Activated T-helper 1 cell treated with anti-CD3 and anti-CD28 coated beads, Interleukin-12 subunit alpha, Interleukin-12 subunit beta, Interleukin-2, Interleukin-4 antibody, amounts not matched to agents 30 ng/mL and 10 ng/mL and 1 ng/mL, durations not matched to agents 14 hours and 24 hours and 36 hours (primary cell): Measurements from ENCODE around the gene CDKN2B. TPM values are rescaled to one million over a fixed set of nuclear protein-coding genes. Genes with fewer than 3 reads are reported as not detected.
A peak's percentile ranks its signal among the peaks of the same experiment; 100 is the strongest.
"Not testable (repeated sequence)": the region's sequence is repeated elsewhere in the genome, so short reads cannot be mapped to it uniquely, and the experiment has no call there.

ENCODE experiments used
- DNase-seq: peaks from one replicate; pipeline ENCODE4 v3.0.0; 2021; ENCODE audit warnings: low spot score
- H3K27ac Mint-ChIP-seq: one replicate; pipeline ENCODE4 v1.8.0; 2021; ENCODE audit warnings: mild to moderate bottlenecking, mixed read lengths
- H3K27me3 Mint-ChIP-seq: one replicate; pipeline ENCODE4 v1.8.0; 2022; ENCODE audit warnings: mild to moderate bottlenecking, moderate library complexity, mixed read lengths; ENCODE audit not compliant: insufficient read depth
- H3K36me3 Mint-ChIP-seq: one replicate; pipeline ENCODE4 v1.8.0; 2021; ENCODE audit warnings: low read depth, mixed read lengths
- H3K4me1 Mint-ChIP-seq: one replicate; pipeline ENCODE4 v1.8.0; 2021; ENCODE audit warnings: low read depth, mixed read lengths
- H3K4me3 Mint-ChIP-seq: one replicate; pipeline ENCODE4 v1.8.0; 2021; ENCODE audit warnings: mild to moderate bottlenecking, moderate library complexity, mixed read lengths
- H3K9me3 Mint-ChIP-seq: one replicate; pipeline ENCODE4 v1.8.0; 2021; ENCODE audit warnings: mixed read lengths
- intact Hi-C: fragments of 100-400 bp; cut with micrococcal nuclease; formaldehyde crosslinking; loops from one replicate; pipeline ENCODE4 v1.15.1; 2024
- total RNA-seq: library from RNA; stranded (reverse); gene quantifications from 2 replicates; pipeline ENCODE4 v1.2.3, GENCODE V29; 2022

CDKN2B gene, protein sequence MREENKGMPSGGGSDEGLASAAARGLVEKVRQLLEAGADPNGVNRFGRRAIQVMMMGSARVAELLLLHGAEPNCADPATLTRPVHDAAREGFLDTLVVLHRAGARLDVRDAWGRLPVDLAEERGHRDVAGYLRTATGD
- 0.73 and 0.76 TPM in 2 replicates for total RNA-seq

DNA sequence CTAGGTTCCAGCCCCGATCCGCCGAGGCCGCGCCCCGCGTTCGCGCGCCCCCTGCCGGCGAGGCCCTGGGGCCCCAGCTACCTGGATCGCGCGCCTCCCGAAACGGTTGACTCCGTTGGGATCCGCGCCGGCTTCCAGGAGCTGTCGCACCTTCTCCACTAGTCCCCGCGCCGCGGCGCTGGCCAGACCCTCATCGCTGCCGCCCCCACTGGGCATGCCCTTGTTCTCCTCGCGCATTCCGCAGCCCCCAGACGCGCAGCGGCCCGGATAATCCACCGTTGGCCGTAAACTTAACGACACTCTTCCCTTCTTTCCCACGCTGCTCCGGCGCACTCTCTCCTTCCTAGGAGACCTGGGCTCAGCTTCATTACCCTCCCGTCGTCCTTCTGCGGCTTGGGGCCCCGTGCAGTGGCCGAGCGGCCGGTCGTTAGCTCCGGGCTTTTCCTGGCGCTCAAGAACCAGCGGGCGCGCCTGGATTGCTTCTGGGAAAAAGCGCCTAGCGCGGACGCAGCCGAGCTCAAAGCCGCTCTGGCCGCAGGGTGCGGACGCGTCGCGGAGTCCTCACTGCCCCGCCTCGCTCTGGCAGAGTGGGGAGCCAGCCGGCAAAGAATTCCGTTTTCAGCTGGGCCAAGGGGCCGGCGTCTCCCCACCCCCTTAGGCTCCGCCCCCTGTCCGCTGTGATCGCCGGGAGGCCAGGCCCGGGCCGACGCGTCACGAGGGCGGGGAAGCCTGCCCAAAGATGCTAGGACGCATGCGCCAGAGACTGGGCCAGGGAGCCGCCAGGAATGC is at the start of gene CDKN2B:
Gene CDKN2B (minus strand): TSS at position 589 of the 789 bp plus-strand sequence. CDS start 352 bp downstream, at position 237.
- Mint-ChIP-seq H3K36me3 (peaks cover 12% of the 10 kb centered on the region), H3K4me1 (peaks cover 36% of the 10 kb centered on the region), H3K4me3 (peak within 1 kb of the TSS; percentile 82), H3K27me3 (peaks cover 65% of the 10 kb centered on the region), H3K27ac (no peak within 1 kb of the TSS), H3K9me3 (no peaks in the 10 kb centered on the region)
- peak; percentile 66 for DNase-seq
- intact Hi-C loops, result loop anchor here (1.0 to 2.0 kb wide), 11 partner anchors 15 to 443 kb away; partner anchors contain the start of genes CDKN2A and CDKN2B-AS1

DNA sequence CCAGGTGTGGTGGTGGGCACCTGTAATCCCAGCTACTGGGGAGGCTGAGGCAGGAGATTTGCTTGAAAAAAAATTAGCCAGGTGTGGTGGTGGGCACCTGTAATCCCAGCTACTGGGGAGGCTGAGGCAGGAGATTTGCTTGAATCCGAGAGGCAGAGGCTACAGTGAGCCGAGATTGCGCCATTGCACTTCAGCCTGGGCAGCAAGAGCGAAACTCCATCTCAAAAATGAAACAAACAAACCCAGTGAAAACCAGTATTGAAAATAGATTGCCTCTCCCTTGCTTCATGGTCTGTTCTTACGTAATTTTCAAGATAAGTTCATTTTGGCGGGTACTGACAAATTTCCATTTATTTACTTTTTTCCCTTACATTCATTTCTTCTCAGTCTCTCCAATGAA is 48.9 kb upstream of the CDKN2B start:
- H3K4me1 Mint-ChIP-seq, result peaks cover 12% of the 10 kb centered on the region
- H3K27ac Mint-ChIP-seq, H3K4me3 Mint-ChIP-seq, H3K9me3 Mint-ChIP-seq, DNase-seq, intact Hi-C loops: not testable (repeated sequence)
- H3K27me3 Mint-ChIP-seq, result peaks cover 39% of the 10 kb centered on the region
- peaks cover 14% of the 10 kb centered on the region for H3K36me3 Mint-ChIP-seq

DNA sequence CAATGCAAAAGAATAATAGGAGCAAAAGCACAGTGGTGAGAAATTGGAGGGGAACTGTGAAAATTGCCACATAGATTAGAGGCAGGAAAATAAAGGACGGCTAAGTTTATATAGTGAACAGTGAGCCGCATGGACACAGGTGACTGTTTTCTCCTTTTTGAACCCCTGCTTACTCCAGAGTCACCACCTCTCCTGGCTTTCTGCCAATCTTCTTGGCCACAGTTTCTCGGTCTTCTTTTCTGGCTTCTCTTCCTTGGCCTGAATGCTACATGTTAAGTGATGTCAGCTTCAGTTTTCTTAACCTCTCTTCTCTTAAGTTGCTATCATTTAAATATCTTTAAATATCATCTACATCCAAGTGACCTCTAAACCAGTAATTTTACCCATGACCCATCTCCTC is 47.3 kb upstream of the CDKN2B start:
- intact Hi-C loops, result no loop called here
- Mint-ChIP-seq H3K4me1 (peaks cover 24% of the 10 kb centered on the region), H3K36me3 (peaks cover 14% of the 10 kb centered on the region), H3K4me3 (no peak overlapping the region), H3K27me3 (peaks cover 30% of the 10 kb centered on the region), H3K27ac (no peak overlapping the region), H3K9me3 (peaks cover 3% of the 10 kb centered on the region)
- no peak for DNase-seq

DNA sequence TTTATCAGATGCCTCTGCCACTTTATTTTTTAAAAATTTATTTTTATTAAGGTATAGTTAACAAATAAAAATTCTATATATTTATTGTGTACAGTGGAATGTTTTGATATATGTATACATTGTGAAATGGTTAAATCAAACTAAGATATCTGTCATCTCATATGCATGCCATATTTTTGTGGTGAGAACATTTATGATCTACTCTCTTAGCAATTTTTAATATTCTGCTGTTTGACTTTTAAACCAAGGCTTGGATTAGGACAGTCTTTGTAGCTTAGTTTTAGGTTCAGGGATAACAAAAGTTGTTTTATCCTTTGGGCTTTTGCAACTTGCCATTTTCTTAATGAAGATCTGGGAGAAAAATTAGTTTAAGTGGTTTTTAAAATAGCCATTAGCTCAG is 46.0 kb upstream of the CDKN2B start:
- H3K4me3 Mint-ChIP-seq, result no peak overlapping the region
- peaks cover 3% of the 10 kb centered on the region for H3K9me3 Mint-ChIP-seq
- intact Hi-C loops, result no loop called here
- no peak overlapping the region for H3K27ac Mint-ChIP-seq
- H3K27me3 Mint-ChIP-seq, result peaks cover 20% of the 10 kb centered on the region
- peaks cover 32% of the 10 kb centered on the region for H3K4me1 Mint-ChIP-seq
- H3K36me3 Mint-ChIP-seq, result peaks cover 7% of the 10 kb centered on the region
- DNase-seq, result no peak

DNA sequence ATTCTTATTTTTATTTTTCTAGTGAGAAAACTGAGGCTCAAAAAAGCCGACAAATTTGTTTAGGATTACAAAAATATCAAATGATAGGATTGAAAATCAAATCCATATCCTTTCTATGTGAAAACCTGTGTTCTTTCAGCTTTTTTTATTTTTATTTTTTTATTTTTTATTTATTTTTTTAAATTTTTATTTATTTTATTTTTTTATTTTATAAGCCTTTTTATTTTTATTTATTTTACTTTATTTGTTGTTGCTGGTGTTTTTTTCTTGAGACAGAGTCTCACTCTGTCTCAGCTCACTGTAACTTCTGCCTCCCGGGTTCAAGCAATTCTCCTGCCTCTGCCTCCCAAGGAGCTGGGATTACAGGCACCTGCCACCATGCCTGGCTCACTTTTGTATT is 45.4 kb upstream of the CDKN2B start:
- intact Hi-C loops, result loop anchor here (5.0 kb wide), 2 partner anchors 123 to 158 kb away; no protein-coding TSS in a partner anchor
- Mint-ChIP-seq H3K27me3 (peaks cover 19% of the 10 kb centered on the region), H3K36me3 (peaks cover 7% of the 10 kb centered on the region), H3K4me3 (no peak overlapping the region), H3K9me3 (peaks cover 3% of the 10 kb centered on the region), H3K4me1 (peaks cover 32% of the 10 kb centered on the region), H3K27ac (no peak overlapping the region)
- no peak for DNase-seq

DNA sequence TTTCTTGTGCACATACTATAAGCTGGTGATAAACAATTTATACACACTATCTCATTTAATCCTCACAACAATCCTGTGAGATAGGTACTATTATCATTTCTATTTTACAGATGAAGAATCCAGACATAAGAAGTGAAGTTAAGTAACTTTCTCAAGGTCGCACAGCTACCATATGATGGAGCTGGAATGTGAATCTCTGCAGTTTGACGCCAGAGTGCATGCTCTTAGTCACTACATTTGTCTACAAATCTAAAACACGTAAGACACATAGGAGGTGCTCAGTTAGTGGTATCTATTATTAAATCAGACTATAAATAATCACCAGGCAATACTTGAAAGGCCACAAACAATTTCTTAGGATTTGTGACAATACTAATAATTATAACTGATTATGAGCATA is 45.0 kb upstream of the CDKN2B start:
- intact Hi-C loops, result loop anchor here (5.0 kb wide), 2 partner anchors 123 to 158 kb away; no protein-coding TSS in a partner anchor
- Mint-ChIP-seq H3K27me3 (peaks cover 19% of the 10 kb centered on the region), H3K9me3 (peaks cover 3% of the 10 kb centered on the region), H3K27ac (no peak overlapping the region), H3K36me3 (peaks cover 7% of the 10 kb centered on the region), H3K4me1 (peaks cover 32% of the 10 kb centered on the region), H3K4me3 (no peak overlapping the region)
- DNase-seq, result no peak

DNA sequence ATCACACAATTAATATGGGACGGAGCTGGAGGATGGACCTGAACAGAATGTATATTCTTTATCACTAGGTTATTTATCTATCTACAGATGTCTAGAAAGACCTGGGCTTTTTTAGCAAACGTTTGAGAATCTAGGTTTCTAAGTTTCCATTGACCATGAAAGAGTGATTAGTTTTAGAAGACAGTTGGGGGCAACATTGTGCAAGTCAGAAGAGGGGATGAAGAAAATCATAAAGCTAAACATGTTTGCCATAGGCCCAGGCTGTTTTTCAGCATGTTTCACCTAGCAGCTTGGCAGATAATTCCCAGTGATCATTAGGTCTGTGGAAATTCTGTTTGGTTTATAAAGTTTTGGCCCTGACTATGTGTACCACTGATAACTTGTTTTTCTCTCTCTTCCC is 44.1 kb upstream of the CDKN2B start:
- Mint-ChIP-seq H3K27ac (peak overlapping the region; percentile 5), H3K4me3 (peak overlapping the region; percentile 8), H3K36me3 (peaks cover 6% of the 10 kb centered on the region), H3K4me1 (peaks cover 32% of the 10 kb centered on the region), H3K9me3 (peaks cover 1% of the 10 kb centered on the region), H3K27me3 (peaks cover 23% of the 10 kb centered on the region)
- no peak for DNase-seq
- intact Hi-C loops, result loop anchor here (2.0 to 5.0 kb wide), 4 partner anchors 18 to 159 kb away; no protein-coding TSS in a partner anchor

DNA sequence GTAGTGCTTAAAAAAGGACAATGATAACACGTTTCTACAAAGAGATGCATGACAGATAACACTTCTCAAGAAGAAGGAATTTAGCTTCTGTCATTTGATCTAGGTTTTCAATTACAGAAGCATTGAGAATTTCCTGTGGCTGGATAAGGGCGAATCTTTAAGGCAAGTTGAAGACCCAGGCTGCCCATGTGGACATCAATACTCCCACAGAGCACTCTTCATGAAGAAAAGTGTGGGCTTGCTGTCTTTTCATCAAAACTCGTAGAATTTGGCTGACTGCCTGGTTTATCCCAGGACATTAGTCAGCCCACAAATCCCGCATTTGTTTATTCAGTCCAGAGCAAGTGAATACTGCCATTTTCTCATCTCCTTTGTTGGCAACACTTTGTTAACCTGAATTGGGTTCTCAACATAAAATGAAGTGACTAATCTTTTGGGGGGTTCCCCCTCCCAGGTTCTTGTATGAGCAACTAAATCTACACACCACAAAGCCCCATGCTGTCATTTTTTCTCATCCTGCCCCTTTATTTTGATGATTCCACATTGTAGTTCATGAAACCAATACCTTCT is 43.4 kb upstream of the CDKN2B start:
- Mint-ChIP-seq H3K27ac (peak overlapping the region; percentile 5), H3K9me3 (no peaks in the 10 kb centered on the region), H3K36me3 (peaks cover 4% of the 10 kb centered on the region), H3K27me3 (peaks cover 26% of the 10 kb centered on the region), H3K4me1 (peaks cover 32% of the 10 kb centered on the region), H3K4me3 (no peak overlapping the region)
- DNase-seq, result peak; percentile 40
- intact Hi-C loops, result loop anchor here (1.0 to 5.0 kb wide), 10 partner anchors 11 to 160 kb away; no protein-coding TSS in a partner anchor

DNA sequence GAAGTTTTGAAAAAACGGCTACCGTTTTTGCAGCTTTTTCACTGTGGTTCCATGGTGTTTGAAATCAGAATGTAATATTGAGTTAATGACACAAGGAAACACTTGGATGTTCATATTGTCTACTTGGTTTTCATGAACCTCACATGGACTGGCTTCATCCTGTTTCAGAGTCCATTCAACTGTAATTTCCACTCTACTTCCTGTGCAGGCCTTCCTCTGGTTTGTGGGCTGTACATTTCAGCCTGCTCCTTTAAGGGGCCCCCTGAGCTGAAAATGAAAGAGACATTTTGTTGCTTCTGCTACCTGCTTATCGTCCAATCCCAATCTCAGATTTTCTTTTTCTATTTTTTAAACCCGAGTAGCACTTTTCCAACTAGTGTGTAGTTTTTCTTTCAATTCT is 41.8 kb upstream of the CDKN2B start:
- Mint-ChIP-seq H3K9me3 (no peaks in the 10 kb centered on the region), H3K27me3 (peaks cover 30% of the 10 kb centered on the region), H3K4me1 (peaks cover 38% of the 10 kb centered on the region), H3K27ac (no peak overlapping the region), H3K36me3 (peaks cover 4% of the 10 kb centered on the region), H3K4me3 (no peak overlapping the region)
- intact Hi-C loops, result loop anchor here (5.0 kb wide), 2 partner anchors 126 to 161 kb away; no protein-coding TSS in a partner anchor
- peak; percentile 8 for DNase-seq

DNA sequence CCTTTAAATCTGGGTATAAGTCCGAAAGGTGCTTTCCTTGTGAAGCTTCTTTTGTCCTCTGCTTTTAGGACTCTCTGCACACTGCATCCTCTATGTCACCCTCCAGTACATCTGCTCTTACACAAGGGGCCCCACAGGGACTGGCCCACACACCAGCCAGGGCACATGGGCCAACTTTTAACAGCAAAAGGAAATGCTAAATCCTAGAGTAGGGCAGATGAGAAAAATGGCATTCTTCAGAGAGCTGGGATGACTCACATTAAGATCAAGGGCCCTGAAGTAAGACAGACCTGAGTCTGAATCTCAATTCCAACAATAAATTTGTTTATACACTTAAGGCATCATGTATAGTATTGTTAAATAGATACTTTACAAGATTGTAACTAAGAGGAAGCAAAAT is 40.3 kb upstream of the CDKN2B start:
- intact Hi-C loops, result no loop called here
- DNase-seq, result no peak
- peaks cover 48% of the 10 kb centered on the region for H3K4me1 Mint-ChIP-seq
- peaks cover 3% of the 10 kb centered on the region for H3K36me3 Mint-ChIP-seq
- peaks cover 28% of the 10 kb centered on the region for H3K27me3 Mint-ChIP-seq
- no peak overlapping the region for H3K4me3 Mint-ChIP-seq
- no peaks in the 10 kb centered on the region for H3K9me3 Mint-ChIP-seq
- H3K27ac Mint-ChIP-seq, result no peak overlapping the region

DNA sequence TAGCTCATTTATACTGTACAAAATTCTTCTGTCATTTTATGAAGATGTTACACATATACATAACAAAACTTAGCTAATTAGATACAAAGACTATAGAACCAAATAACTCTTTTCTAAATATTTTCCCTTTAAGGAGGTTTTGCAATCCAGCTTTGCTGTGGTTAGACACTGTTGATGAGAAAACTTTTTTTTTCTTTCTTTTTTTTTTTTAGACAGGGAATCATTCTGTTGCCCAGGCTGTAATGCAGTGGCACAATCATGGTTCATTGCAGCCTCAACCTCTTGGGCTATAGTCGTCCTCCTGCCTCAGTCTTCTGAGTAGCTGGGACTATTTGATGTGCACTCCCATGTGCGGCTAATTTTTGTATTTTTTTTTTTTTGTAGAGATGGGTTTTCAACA is 38.5 kb upstream of the CDKN2B start:
- intact Hi-C loops, result no loop called here
- peaks cover 38% of the 10 kb centered on the region for H3K4me1 Mint-ChIP-seq
- H3K4me3 Mint-ChIP-seq, result no peak overlapping the region
- peaks cover 31% of the 10 kb centered on the region for H3K27me3 Mint-ChIP-seq
- no peak for DNase-seq
- peaks cover 3% of the 10 kb centered on the region for H3K36me3 Mint-ChIP-seq
- no peak overlapping the region for H3K27ac Mint-ChIP-seq
- no peaks in the 10 kb centered on the region for H3K9me3 Mint-ChIP-seq

DNA sequence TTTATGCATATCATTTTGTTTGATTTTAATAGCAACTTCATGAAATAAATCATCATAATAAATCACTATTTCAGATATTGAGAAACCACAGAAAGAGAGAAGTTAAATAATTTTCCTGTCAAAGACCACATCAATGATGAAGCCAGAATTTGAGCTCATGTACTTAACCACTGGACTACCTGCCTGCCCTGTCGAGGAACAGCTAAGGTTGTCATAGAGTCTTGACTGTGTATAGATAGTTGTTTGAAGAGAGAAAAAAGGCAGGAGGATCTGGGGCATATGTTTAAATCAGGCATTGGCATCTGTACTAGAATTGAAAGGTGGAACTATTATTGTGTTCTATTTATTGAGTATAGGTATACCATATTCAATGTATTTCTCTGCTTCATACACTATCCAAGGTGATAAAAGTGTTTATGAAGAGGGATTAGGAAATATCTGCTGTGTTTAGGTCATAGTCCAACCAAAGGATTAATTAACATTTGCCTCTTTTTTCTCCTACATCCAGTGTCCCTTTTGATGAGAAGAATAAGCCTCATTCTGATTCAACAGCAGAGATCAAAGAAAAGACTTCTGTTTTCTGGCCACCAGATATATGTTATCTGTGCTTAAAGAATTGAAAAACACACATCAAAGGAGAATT is 37.3 kb upstream of the CDKN2B start:
- peaks cover 42% of the 10 kb centered on the region for H3K27me3 Mint-ChIP-seq
- H3K4me1 Mint-ChIP-seq, result peaks cover 30% of the 10 kb centered on the region
- no peak overlapping the region for H3K4me3 Mint-ChIP-seq
- peaks cover 3% of the 10 kb centered on the region for H3K36me3 Mint-ChIP-seq
- DNase-seq, result no peak
- H3K9me3 Mint-ChIP-seq, result no peaks in the 10 kb centered on the region
- intact Hi-C loops, result no loop called here
- no peak overlapping the region for H3K27ac Mint-ChIP-seq
